Right hindlimb (tissue), 1 donor: ENCODE results near the gene PSMA6.
"Not testable (repeated sequence)": the region's sequence is repeated elsewhere in the genome, so short reads cannot be mapped to it uniquely, and the experiment has no call there.

Experiments used
- DNase-seq: peaks from one replicate; pipeline ENCODE4 v3.0.0-alpha.2; 2018

The PSMA6 gene

GRCh38 chr14:35285168-35286002 is 6.8 kb upstream of the PSMA6 start:
- no peak for DNase-seq

- peak; percentile 26 for DNase-seq
These were observed 6.1 kb upstream of the PSMA6 start for GRCh38 chr14:35286003-35286600.

GRCh38 chr14:35286707-35287106 is 5.5 kb upstream of the PSMA6 start:
- no peak for DNase-seq

GRCh38 chr14:35287431-35288013 is 4.7 kb upstream of the PSMA6 start:
- no peak for DNase-seq

GRCh38 chr14:35289623-35290022 is 2.6 kb upstream of the PSMA6 start:
- no peak for DNase-seq

- no peak for DNase-seq
These were observed 784 bp downstream of the PSMA6 start for GRCh38 chr14:35292770-35293561.

- no peak for DNase-seq
These were observed 3.6 kb downstream of the PSMA6 start for GRCh38 chr14:35295845-35296161.

GRCh38 chr14:35296545-35296944 is 4.4 kb downstream of the PSMA6 start:
- no peak for DNase-seq

GRCh38 chr14:35297706-35298105 is 5.5 kb downstream of the PSMA6 start:
- no peak for DNase-seq

- no peak for DNase-seq
These were observed 6.2 kb downstream of the PSMA6 start for GRCh38 chr14:35298351-35298750.

- no peak for DNase-seq
These were observed 7.5 kb downstream of the PSMA6 start for GRCh38 chr14:35299708-35300107.

- no peak for DNase-seq
These were observed 8.0 kb downstream of the PSMA6 start for GRCh38 chr14:35300228-35300627.

GRCh38 chr14:35301334-35301733 is 9.2 kb downstream of the PSMA6 start:
- DNase-seq, result not testable (repeated sequence)

- no peak for DNase-seq
These were observed 9.8 kb downstream of the PSMA6 start for GRCh38 chr14:35301735-35302528.

GRCh38 chr14:35303149-35303935 is 11.2 kb downstream of the PSMA6 start:
- DNase-seq, result no peak

GRCh38 chr14:35304812-35305462 is 12.8 kb downstream of the PSMA6 start:
- DNase-seq, result no peak

GRCh38 chr14:35305633-35306032 is 13.5 kb downstream of the PSMA6 start:
- no peak for DNase-seq

GRCh38 chr14:35306114-35306513 is 13.9 kb downstream of the PSMA6 start:
- no peak for DNase-seq

- DNase-seq, result no peak
These were observed 25.6 kb downstream of the PSMA6 start for GRCh38 chr14:35317820-35318219.

GRCh38 chr14:35319509-35319908 is 27.3 kb downstream of the PSMA6 start:
- no peak for DNase-seq

GRCh38 chr14:35320472-35320871 is 28.3 kb downstream of the PSMA6 start:
- no peak for DNase-seq
